Cardiac muscle cell (in vitro differentiated cells and primary cell): ENCODE measurements around the gene DLGAP1. TPM values are rescaled to one million over a fixed set of nuclear protein-coding genes. Genes with fewer than 3 reads are reported as not detected.

Experiments
- DNase-seq, 2 donors: peaks; one replicate each; pipeline versions ENCODE4 v3.0.0 to v3.0.0-alpha.2; 2010 to 2017; ENCODE audit warnings: low read depth in 1 of 2, low spot score in 1 of 2
- H3K27ac ChIP-seq: fragments of 200-600 bp; sonication (generic); 2 replicates; pipeline ENCODE4 v1.5.1; 2016
- H3K27me3 ChIP-seq: fragments of 200-600 bp; sonication (generic); 2 replicates; pipeline ENCODE4 v1.6.0; 2016; ENCODE audit warnings: control low read depth
- H3K36me3 ChIP-seq: fragments of 200-600 bp; sonication (generic); 2 replicates; pipeline ENCODE4 v1.5.1; 2016; ENCODE audit warnings: control low read depth
- H3K4me1 ChIP-seq: fragments of 200-600 bp; sonication (generic); 2 replicates; pipeline ENCODE4 v1.8.1; 2017; ENCODE audit warnings: low read depth, mild to moderate bottlenecking, mixed run types
- H3K4me3 ChIP-seq: fragments of 200-600 bp; sonication (generic); 2 replicates; pipeline ENCODE4 v1.5.1; 2016; ENCODE audit warnings: mild to moderate bottlenecking
- H3K9me3 ChIP-seq: fragments of 200-600 bp; sonication (generic); 2 replicates; pipeline ENCODE4 v1.5.1; 2017; ENCODE audit warnings: low read depth, mild to moderate bottlenecking, control low read depth
- CTCF ChIP-seq: IDR thresholded peaks from 2 replicates; pipeline ENCODE4 v1.5.1; 2012; ENCODE audit warnings: low read depth, mild to moderate bottlenecking, low read length
- polyA plus RNA-seq: library from polyadenylated mRNA; unstranded; fragments of >200 nt; fragmentation: Nextera tagmentation; extraction: Ambion mirVana; gene quantifications from 2 replicates; pipeline ENCODE4 v1.2.1, GENCODE V29; 2016
- total RNA-seq: library from RNA; depleted of rRNA; stranded (reverse); fragments of >200 nt; gene quantifications from 2 replicates; pipeline ENCODE4 v1.2.3, GENCODE V29; 2016

The DLGAP1 gene
- total and polyA plus RNA-seq, 2 experiments from 2014 or later: 2.5 to 7.9 TPM

GRCh38 chr18:4403836-4404235 lies 51.3 kb downstream of the DLGAP1 start:
- Histone ChIP-seq H3K9me3 (no peaks in the 10 kb centered on the region), H3K27ac (no peak overlapping the region), H3K4me3 (no peak overlapping the region), H3K27me3 (no peaks in the 10 kb centered on the region), H3K4me1 (no peaks in the 10 kb centered on the region), H3K36me3 (no peaks in the 10 kb centered on the region)
- DNase-seq: no peak
- TF ChIP-seq CTCF: no peak

- no peaks in the 10 kb centered on the region for H3K4me1 ChIP-seq
- no peaks in the 10 kb centered on the region for H3K9me3 ChIP-seq
- H3K27ac ChIP-seq: no peak overlapping the region
- H3K27me3 ChIP-seq: no peaks in the 10 kb centered on the region
- TF ChIP-seq CTCF: no peak
- no peaks in the 10 kb centered on the region for H3K36me3 ChIP-seq
- DNase-seq: no peak
- H3K4me3 ChIP-seq: no peak overlapping the region
Measured at GRCh38 chr18:4400911-4401310, 54.2 kb downstream of the DLGAP1 start.

GRCh38 chr18:4399929-4400328 lies 55.2 kb downstream of the DLGAP1 start:
- no peak overlapping the region for H3K4me3 ChIP-seq
- no peak for DNase-seq

GRCh38 chr18:4394700-4395099 lies 60.4 kb downstream of the DLGAP1 start:
- Histone ChIP-seq H3K4me1 (no peaks in the 10 kb centered on the region), H3K4me3 (no peak overlapping the region), H3K36me3 (no peaks in the 10 kb centered on the region), H3K27me3 (no peaks in the 10 kb centered on the region), H3K27ac (no peak overlapping the region), H3K9me3 (no peaks in the 10 kb centered on the region)
- DNase-seq: no peak
- no peak for TF ChIP-seq CTCF

More at GRCh38 chr18:4399929-4400328, 55.2 kb downstream of the DLGAP1 start:
- Histone ChIP-seq H3K27ac (no peak overlapping the region), H3K4me1 (no peaks in the 10 kb centered on the region), H3K36me3 (no peaks in the 10 kb centered on the region), H3K27me3 (no peaks in the 10 kb centered on the region), H3K9me3 (no peaks in the 10 kb centered on the region)
- TF ChIP-seq CTCF: no peak

GRCh38 chr18:4391859-4392258 lies 63.2 kb downstream of the DLGAP1 start:
- no peaks in the 10 kb centered on the region for H3K9me3 ChIP-seq
- H3K4me3 ChIP-seq: no peak overlapping the region
- H3K27ac ChIP-seq: no peak overlapping the region
- H3K27me3 ChIP-seq: no peaks in the 10 kb centered on the region
- DNase-seq: no peak
- H3K4me1 ChIP-seq: no peaks in the 10 kb centered on the region
- H3K36me3 ChIP-seq: no peaks in the 10 kb centered on the region
- no peak for TF ChIP-seq CTCF

- H3K27me3 ChIP-seq: no peaks in the 10 kb centered on the region
- TF ChIP-seq CTCF: no peak
- H3K4me1 ChIP-seq: no peaks in the 10 kb centered on the region
- no peak overlapping the region for H3K4me3 ChIP-seq
- no peaks in the 10 kb centered on the region for H3K9me3 ChIP-seq
- no peaks in the 10 kb centered on the region for H3K36me3 ChIP-seq
- no peak overlapping the region for H3K27ac ChIP-seq
- DNase-seq: no peak
Measured at GRCh38 chr18:4385876-4386275, 69.2 kb downstream of the DLGAP1 start.
